Measurements from ENCODE around the gene ZFYVE19.

- TF ChIP-seq CTCF (conservative IDR thresholded peaks at IDR 0.05 in 1 of 2, IDR thresholded peaks at IDR 0.05 in 1 of 2; ENCODE audit: low read depth in 1 of 2, low read length in 2 of 2) (no peak), EZH2 (IDR thresholded peaks at IDR 0.05; ENCODE audit: low read length, missing control alignments) (no peak)
These were observed 1.1 kb downstream of the ZFYVE19 start for GRCh38 chr15:40807888-40808461.

Data from fibroblast of lung (primary cell).